Measurements from ENCODE around the gene DHX29. TPM values are rescaled to one million over a fixed set of nuclear protein-coding genes. Genes with fewer than 3 reads are reported as not detected.

The DHX29 gene
- total RNA-seq, 4 donors from 2014 or later: 39.1 to 54.0 (median 47.0) TPM

DNA sequence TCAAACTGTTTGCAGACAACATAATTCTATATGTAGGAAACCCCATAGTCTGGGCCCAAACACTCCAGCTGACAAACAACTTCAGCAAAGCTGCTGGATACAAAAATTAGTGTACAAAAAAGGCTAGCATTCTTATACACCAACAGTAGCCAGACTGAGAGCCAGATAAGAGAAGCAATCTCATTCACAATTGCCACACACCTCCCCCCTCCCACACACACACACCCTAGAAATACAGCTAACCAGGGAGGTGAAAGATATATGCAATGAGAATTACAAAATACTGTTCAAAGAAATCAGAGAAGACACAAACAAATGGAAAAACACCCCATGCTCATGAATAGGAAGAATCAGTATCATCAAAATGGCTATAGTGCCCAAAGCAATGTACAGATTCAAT lies 9.3 kb upstream of the DHX29 start:
- no peaks in the 10 kb centered on the region for H3K9me3 ChIP-seq
- TF ChIP-seq POLR2A (IDR thresholded peaks at IDR 0.05): no peak
- TF ChIP-seq CTCF (IDR thresholded peaks at IDR 0.05): no peak
- no peak overlapping the region for H3K27ac ChIP-seq
- intact Hi-C loops (cut with DNase I): no loop called here
- H3K27me3 ChIP-seq: no peaks in the 10 kb centered on the region
- no peak overlapping the region for H3K4me3 ChIP-seq (replicated peaks in 1 of 3)
- DNase-seq: no peak
- H3K4me1 ChIP-seq: no peaks in the 10 kb centered on the region
- H3K36me3 ChIP-seq: no peaks in the 10 kb centered on the region

GRCh38 chr5:55316289-55316688 lies 8.8 kb upstream of the DHX29 start:
- DNase-seq: no peak
- Histone ChIP-seq H3K9me3 (no peaks in the 10 kb centered on the region), H3K27ac (no peak overlapping the region), H3K4me1 (peaks cover 0 to 2% of the 10 kb centered on the region in 2 donors), H3K36me3 (no peaks in the 10 kb centered on the region), H3K4me3 (replicated peaks in 1 of 3) (no peak overlapping the region), H3K27me3 (no peaks in the 10 kb centered on the region)
- intact Hi-C loops (cut with DNase I): no loop called here
- WGBS, 2 donors: 96 to 98% methylated on average over 2 of the region's 2 CpGs
- TF ChIP-seq POLR2A (IDR thresholded peaks at IDR 0.05) (no peak), CTCF (IDR thresholded peaks at IDR 0.05) (no peak)

DNA sequence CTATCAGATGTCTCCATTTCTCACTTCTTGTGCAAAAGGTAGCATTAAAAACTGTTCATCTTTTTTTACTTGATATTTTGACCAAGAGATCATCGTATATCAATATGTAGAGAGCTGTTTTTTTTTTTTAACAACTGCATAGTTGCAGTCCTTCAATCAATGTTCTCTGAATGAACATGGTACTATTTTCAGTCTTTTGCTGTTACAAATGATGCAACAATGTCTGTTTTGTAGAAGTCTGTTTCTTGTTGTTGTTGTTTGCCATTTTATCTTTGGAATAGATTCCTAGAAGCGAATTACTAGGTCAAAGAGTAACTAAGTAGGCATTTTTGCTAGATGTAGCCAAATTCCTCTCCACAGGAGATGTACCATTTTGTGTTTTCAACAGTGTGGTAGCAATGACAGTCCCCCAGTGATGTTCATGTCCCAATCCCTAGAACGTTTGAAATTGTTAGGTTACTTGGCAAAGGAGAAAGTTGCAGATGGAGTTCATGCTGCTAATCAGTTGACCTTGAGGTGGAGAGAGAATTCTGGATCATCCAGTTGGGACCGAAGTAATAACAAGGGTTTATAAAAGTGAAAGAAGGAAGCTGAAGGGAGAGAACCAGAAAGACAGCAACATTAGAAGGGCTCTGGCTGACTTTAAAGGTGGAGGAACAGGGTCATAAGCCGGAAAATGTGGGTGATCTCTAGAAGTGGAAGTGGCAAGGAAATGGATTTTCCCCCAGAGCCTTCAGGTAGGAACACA lies 6.5 kb upstream of the DHX29 start:
- no peak overlapping the region for H3K27ac ChIP-seq
- TF ChIP-seq POLR2A (IDR thresholded peaks at IDR 0.05) (no peak), CTCF (IDR thresholded peaks at IDR 0.05) (no peak)
- WGBS, 2 donors: 83 to 85% methylated on average over 5 of the region's 5 CpGs

GRCh38 chr5:55308254-55308836 lies 851 bp upstream of the DHX29 start:
- DNase-seq: peak; percentile 3 to 12
- Histone ChIP-seq H3K27me3 (no peaks in the 10 kb centered on the region), H3K9me3 (no peaks in the 10 kb centered on the region), H3K27ac (peak overlapping the region; percentile 91 to 95 (median 95)), H3K4me3 (replicated peaks in 1 of 3) (peak overlapping the region; percentile 41 to 87 (median 52)), H3K36me3 (no peaks in the 10 kb centered on the region), H3K4me1 (peaks cover 44 to 53% of the 10 kb centered on the region in 2 donors)
- intact Hi-C loops (cut with DNase I): loop anchor here (10.0 kb wide), 2 partner anchors 84 to 134 kb away; partner anchors contain the start of genes CDC20B and MCIDAS
- no peak for TF ChIP-seq CTCF (IDR thresholded peaks at IDR 0.05)
- TF ChIP-seq POLR2A (IDR thresholded peaks at IDR 0.05): no peak
- 0 to 1% methylated on average over 13 of the region's 13 CpGs for WGBS, 2 donors

More for the DNA sequence above, 6.5 kb upstream of the DHX29 start:
- H3K4me3 ChIP-seq (replicated peaks in 1 of 3): no peak overlapping the region
- no peaks in the 10 kb centered on the region for H3K9me3 ChIP-seq
- H3K36me3 ChIP-seq: no peaks in the 10 kb centered on the region
- intact Hi-C loops (cut with DNase I): no loop called here
- no peak for DNase-seq
- H3K4me1 ChIP-seq: peaks cover 9 to 17% of the 10 kb centered on the region in 2 donors
- no peaks in the 10 kb centered on the region for H3K27me3 ChIP-seq

Measured in thyroid gland (tissue), 4 donors.